ENCODE measurements around the gene SDHAF1. TPM values are rescaled to one million over a fixed set of nuclear protein-coding genes. Genes with fewer than 3 reads are reported as not detected.

Gene SDHAF1
- total and polyA plus RNA-seq, 3 donors from 2014 or later = 13.0 to 55.0 (median 40.6) TPM

DNA sequence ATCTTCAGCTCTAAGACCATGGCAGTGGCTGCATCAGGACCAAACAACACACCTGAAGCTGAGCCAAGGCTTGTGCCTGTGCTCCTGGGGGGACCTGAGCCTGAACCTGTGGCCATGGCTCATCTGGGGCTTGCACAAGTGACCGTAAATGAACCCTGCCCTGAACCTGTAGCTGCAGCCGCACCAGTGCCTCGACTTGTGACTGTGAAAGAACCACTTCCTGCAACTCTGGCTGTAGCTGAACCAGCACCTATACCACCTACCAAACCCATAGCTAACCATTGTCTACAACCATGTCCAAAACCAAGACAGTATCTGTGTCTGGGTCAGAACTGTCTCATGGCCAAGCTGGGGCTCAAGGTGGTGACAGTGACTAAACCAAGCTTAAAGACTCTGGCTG lies 28.2 kb upstream of the SDHAF1 start:
- Histone ChIP-seq H3K27me3 (no peaks in the 10 kb centered on the region), H3K27ac (no peak overlapping the region), H3K4me3 (no peak overlapping the region), H3K9me3 (no peaks in the 10 kb centered on the region), H3K36me3 (ENCODE audit: low read depth, missing control alignments) (no peaks in the 10 kb centered on the region), H3K4me1 (no peaks in the 10 kb centered on the region)
- DNase-seq = no peak
- intact Hi-C loops (cut with DNase I; ENCODE audit: low total_unique reads) = no loop called here
- TF ChIP-seq, protein P1, sequence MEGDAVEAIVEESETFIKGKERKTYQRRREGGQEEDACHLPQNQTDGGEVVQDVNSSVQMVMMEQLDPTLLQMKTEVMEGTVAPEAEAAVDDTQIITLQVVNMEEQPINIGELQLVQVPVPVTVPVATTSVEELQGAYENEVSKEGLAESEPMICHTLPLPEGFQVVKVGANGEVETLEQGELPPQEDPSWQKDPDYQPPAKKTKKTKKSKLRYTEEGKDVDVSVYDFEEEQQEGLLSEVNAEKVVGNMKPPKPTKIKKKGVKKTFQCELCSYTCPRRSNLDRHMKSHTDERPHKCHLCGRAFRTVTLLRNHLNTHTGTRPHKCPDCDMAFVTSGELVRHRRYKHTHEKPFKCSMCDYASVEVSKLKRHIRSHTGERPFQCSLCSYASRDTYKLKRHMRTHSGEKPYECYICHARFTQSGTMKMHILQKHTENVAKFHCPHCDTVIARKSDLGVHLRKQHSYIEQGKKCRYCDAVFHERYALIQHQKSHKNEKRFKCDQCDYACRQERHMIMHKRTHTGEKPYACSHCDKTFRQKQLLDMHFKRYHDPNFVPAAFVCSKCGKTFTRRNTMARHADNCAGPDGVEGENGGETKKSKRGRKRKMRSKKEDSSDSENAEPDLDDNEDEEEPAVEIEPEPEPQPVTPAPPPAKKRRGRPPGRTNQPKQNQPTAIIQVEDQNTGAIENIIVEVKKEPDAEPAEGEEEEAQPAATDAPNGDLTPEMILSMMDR (IDR thresholded peaks at IDR 0.05) = no peak
- no peak for TF ChIP-seq POLR2A (IDR thresholded peaks at IDR 0.05)
- 85% methylated on average over 3 of the region's 3 CpGs; no CpG with 5 or more reads in 1 of the 2 donors for WGBS, 2 donors

DNA sequence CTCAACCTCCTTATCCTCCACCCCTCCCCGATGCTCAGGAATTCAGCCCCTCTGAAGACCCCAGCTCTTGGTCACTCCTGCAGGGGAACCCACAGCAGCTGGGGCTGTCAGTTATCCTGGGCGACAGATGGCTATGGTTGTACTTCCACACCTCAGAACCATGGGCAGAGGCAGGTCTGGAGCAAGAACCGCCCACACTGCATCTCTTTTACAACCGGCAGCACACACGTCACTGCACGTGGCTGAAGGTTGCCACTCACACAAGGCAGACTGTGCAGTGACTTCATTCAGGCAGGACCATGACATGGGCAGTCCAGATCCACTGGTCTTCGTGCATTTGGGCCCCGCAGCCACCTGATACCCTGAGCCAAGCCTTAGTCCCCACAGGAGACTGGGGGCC lies 21.5 kb upstream of the SDHAF1 start:
- Histone ChIP-seq H3K4me3 (no peak overlapping the region), H3K4me1 (no peaks in the 10 kb centered on the region), H3K36me3 (ENCODE audit: low read depth, missing control alignments) (no peaks in the 10 kb centered on the region), H3K27ac (no peak overlapping the region), H3K27me3 (no peaks in the 10 kb centered on the region), H3K9me3 (no peaks in the 10 kb centered on the region)
- intact Hi-C loops (cut with DNase I; ENCODE audit: low total_unique reads) = no loop called here
- DNase-seq = no peak
- no peak for TF ChIP-seq POLR2A (IDR thresholded peaks at IDR 0.05)
- TF ChIP-seq, protein P1 (IDR thresholded peaks at IDR 0.05) = no peak
- whole genome bisulfite sequencing, 2 donors = 37 to 56% methylated on average over 6 to 8 of the region's 8 CpGs

DNA sequence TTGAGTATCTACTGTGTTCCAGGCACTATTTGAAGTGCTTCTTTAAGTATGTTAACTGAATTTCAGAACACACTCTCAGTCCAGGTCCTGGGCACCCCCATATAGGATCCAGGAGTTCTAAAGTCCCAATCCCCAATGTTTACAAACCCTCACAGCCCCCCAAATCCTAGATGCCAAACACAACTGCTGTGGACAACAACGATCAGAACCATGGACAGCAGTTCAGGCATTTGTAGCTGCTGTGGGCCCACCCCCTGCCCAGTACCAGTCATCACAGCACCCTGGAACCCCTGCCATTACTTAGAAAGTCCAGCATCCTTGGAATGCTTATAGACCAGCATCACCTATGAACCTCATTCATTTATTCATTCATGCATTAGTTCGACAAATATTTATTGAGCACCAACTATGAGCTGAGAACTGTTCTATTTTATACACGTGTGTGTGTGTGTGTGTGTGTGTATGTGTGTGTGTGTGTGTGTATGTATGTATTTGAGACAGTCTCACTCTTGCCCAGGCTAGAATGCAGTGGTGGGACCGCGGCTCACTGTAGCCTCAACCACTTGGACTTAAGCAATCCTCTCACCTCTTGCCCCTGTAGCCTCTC lies 19.3 kb upstream of the SDHAF1 start:
- intact Hi-C loops (cut with DNase I; ENCODE audit: low total_unique reads) = no loop called here
- Histone ChIP-seq H3K4me3 (no peak overlapping the region), H3K27me3 (no peaks in the 10 kb centered on the region), H3K9me3 (no peaks in the 10 kb centered on the region), H3K4me1 (no peaks in the 10 kb centered on the region), H3K36me3 (ENCODE audit: low read depth, missing control alignments) (no peaks in the 10 kb centered on the region), H3K27ac (no peak overlapping the region)
- WGBS, 2 donors = 36 to 52% methylated on average over 5 of the region's 5 CpGs
- no peak for TF ChIP-seq POLR2A (IDR thresholded peaks at IDR 0.05)
- DNase-seq = no peak

DNA sequence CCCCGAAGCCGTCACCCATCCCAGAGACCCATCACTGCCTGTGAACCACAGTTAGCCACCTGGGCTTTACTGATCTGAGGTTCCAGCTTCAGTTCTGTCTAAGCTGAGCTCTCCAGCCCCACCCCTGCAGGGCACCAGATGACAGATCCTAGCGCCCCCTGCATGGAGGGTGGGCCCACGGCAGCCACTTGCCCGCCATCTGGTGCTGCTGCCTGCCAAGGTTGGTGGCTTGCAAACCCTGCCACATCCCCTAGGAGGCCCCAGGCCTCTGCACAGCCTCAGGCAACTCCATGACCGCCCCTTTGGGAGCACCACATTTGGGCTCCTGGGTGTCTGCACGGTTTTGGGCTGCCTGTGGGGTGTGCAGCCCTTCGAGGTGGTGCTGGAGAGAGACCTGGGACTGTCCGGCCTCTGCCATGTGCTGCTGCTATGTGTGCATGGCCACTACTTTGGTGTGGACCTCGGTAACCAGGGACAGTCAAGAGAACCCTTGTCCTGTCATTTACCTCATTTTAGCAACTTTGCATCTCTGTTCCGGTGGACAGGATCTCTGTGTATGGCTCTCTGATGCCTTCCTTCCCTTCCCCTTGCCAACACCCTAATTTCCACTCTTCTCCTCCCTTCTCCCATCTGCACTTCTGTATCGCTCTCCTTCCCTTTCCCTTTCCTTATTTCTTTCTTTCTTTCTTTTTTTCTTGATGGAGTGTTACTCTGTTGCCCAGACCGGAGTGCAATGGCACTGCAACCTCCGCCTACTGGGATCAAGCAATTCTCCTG lies 17.4 kb upstream of the SDHAF1 start:
- intact Hi-C loops (cut with DNase I; ENCODE audit: low total_unique reads) = no loop called here
- 68 to 75% methylated on average over 12 to 14 of the region's 14 CpGs for WGBS, 2 donors
- Histone ChIP-seq H3K27ac (no peak overlapping the region), H3K9me3 (no peaks in the 10 kb centered on the region), H3K4me1 (no peaks in the 10 kb centered on the region), H3K27me3 (no peaks in the 10 kb centered on the region), H3K4me3 (no peak overlapping the region), H3K36me3 (ENCODE audit: low read depth, missing control alignments) (no peaks in the 10 kb centered on the region)
- no peak for TF ChIP-seq POLR2A (IDR thresholded peaks at IDR 0.05)
- TF ChIP-seq, protein P1 (IDR thresholded peaks at IDR 0.05) = no peak
- no peak for DNase-seq

DNA sequence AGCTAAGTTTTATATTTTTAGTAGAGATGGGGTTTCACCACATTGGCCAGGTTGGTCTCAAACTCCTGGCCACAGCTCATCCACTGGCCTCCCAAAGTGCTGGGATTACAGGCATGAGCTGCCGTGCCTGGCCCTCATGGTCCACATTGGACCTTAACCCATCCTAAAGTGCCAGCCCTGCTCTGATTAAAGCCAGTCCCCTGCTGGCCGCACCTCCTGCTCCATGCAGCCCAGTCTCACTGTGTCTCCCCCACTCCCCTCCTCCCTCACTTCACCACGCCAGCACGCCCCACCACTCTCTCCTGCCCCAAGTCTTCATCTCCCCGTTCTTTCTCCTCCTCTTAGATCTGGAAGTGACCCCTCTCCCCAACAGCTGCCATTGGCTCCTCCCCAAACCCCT lies 16.7 kb upstream of the SDHAF1 start:
- no peaks in the 10 kb centered on the region for H3K27me3 ChIP-seq
- intact Hi-C loops (cut with DNase I; ENCODE audit: low total_unique reads) = no loop called here
- no peak for DNase-seq
- H3K27ac ChIP-seq = no peak overlapping the region
- TF ChIP-seq, protein P1 (IDR thresholded peaks at IDR 0.05) = no peak
- no peak for TF ChIP-seq POLR2A (IDR thresholded peaks at IDR 0.05)
- 47 to 54% methylated on average over 5 of the region's 5 CpGs for WGBS, 2 donors
- no peaks in the 10 kb centered on the region for H3K9me3 ChIP-seq
- H3K4me1 ChIP-seq = no peaks in the 10 kb centered on the region
- H3K36me3 ChIP-seq (ENCODE audit: low read depth, missing control alignments) = no peaks in the 10 kb centered on the region
- H3K4me3 ChIP-seq = no peak overlapping the region
